Activated CD8-positive, alpha-beta T cell treated with anti-CD3 and anti-CD28 coated beads for 36 hours (primary cell): ENCODE data around the gene HPGD. TPM values are rescaled to one million over a fixed set of nuclear protein-coding genes. Genes with fewer than 3 reads are reported as not detected.

Experiments used
- total RNA-seq, 2 experiments: library from RNA; stranded (reverse); gene quantifications; one replicate each; pipeline ENCODE4 v1.2.3, GENCODE V29; 2021

HPGD gene
- total RNA-seq, 2 experiments from 2014 or later, result 4.7 to 5.5 TPM

Other genes with a start within 250 kb of the HPGD start
- 10 to 100 TPM; 15.1 to 19.1 TPM for gene FBXO8, start 238.8 kb downstream of the HPGD start, total RNA-seq
- gene CEP44, start 238.6 kb downstream of the HPGD start, total RNA-seq, result 10 to 100 TPM; 29.3 to 30.2 TPM